Activated CD4-positive, alpha-beta T cell treated with anti-CD3 and anti-CD28 coated beads, Interleukin-2, amount 50 U/mL, for 48 hours (primary cell): ENCODE data around the gene ARHGEF28.

Experiments
- DNase-seq, 2 experiments: peaks; one replicate each; pipeline ENCODE4 v3.0.0-alpha.2; 2020

ARHGEF28 gene

GRCh38 chr5:73791389-73791788 is 165.4 kb downstream of the ARHGEF28 start:
- no peak for DNase-seq

GRCh38 chr5:73792687-73793320 is 166.8 kb downstream of the ARHGEF28 start:
- DNase-seq: peak; percentile 65 to 74

- DNase-seq: no peak
These were observed 167.9 kb downstream of the ARHGEF28 start for GRCh38 chr5:73793911-73794310.

- DNase-seq: peak in 1 of 2 experiments; percentile 2
These were observed 170.5 kb downstream of the ARHGEF28 start for GRCh38 chr5:73796164-73797131.

- DNase-seq: no peak
These were observed 171.1 kb downstream of the ARHGEF28 start for GRCh38 chr5:73797132-73797510.

GRCh38 chr5:73799401-73799972 is 173.5 kb downstream of the ARHGEF28 start:
- no peak for DNase-seq

- no peak for DNase-seq
These were observed 175.7 kb downstream of the ARHGEF28 start for GRCh38 chr5:73801686-73802085.

- DNase-seq: no peak
These were observed 179.5 kb downstream of the ARHGEF28 start for GRCh38 chr5:73805449-73805848.

- no peak for DNase-seq
These were observed 182.9 kb downstream of the ARHGEF28 start for GRCh38 chr5:73808911-73809310.

- no peak for DNase-seq
These were observed 184.4 kb downstream of the ARHGEF28 start for GRCh38 chr5:73810429-73810828.

GRCh38 chr5:73812457-73812856 is 186.5 kb downstream of the ARHGEF28 start:
- no peak for DNase-seq

GRCh38 chr5:73812962-73813588 is 187.1 kb downstream of the ARHGEF28 start:
- no peak for DNase-seq

- no peak for DNase-seq
These were observed 188.3 kb downstream of the ARHGEF28 start for GRCh38 chr5:73814233-73814846.

- DNase-seq: no peak
These were observed 189.6 kb downstream of the ARHGEF28 start for GRCh38 chr5:73815631-73816030.

GRCh38 chr5:73816656-73817420 is 190.8 kb downstream of the ARHGEF28 start:
- DNase-seq: no peak

- DNase-seq: no peak
These were observed 192.4 kb downstream of the ARHGEF28 start for GRCh38 chr5:73818357-73818756.

- no peak for DNase-seq
These were observed 194.3 kb downstream of the ARHGEF28 start for GRCh38 chr5:73820326-73820725.

GRCh38 chr5:73821003-73821402 is 195.0 kb downstream of the ARHGEF28 start:
- no peak for DNase-seq

GRCh38 chr5:73822278-73822988 is 196.4 kb downstream of the ARHGEF28 start:
- no peak for DNase-seq

GRCh38 chr5:73822989-73823339 is 197.0 kb downstream of the ARHGEF28 start:
- no peak for DNase-seq

- no peak for DNase-seq
These were observed 197.5 kb downstream of the ARHGEF28 start for GRCh38 chr5:73823508-73823925.
